GM18508 (cell line): ENCODE results near the gene CD3D.

Experiments used
- ATAC-seq: cut with Tn5 transposase; IDR thresholded peaks from one replicate; pipeline ENCODE4 v1.9.1; 2021; ENCODE audit warnings: moderate number of reproducible peaks; ENCODE audit not compliant: insufficient read depth, unreplicated experiment

CD3D gene

DNA sequence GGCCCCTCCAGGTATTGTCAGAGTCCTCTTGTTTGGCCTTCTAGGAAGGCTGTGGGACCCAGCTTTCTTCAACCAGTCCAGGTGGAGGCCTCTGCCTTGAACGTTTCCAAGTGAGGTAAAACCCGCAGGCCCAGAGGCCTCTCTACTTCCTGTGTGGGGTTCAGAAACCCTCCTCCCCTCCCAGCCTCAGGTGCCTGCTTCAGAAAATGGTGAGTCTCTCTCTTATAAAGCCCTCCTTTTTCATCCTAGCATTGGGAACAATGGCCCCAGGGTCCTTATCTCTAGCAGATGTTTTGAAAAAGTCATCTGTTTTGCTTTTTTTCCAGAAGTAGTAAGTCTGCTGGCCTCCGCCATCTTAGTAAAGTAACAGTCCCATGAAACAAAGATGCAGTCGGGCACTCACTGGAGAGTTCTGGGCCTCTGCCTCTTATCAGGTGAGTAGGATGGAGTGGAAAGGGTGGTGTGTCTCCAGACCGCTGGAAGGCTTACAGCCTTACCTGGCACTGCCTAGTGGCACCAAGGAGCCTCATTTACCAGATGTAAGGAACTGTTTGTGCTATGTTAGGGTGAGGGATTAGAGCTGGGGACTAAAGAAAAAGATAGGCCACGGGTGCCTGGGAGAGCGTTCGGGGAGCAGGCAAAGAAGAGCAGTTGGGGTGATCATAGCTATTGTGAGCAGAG, 37.8 kb downstream of the CD3D start, which contains the start of gene CD3E:
Gene CD3E (plus strand): TSS at position 163 of the 681 bp plus-strand sequence. CDS start 223 bp downstream, at position 386.
- no peak for ATAC-seq

DNA sequence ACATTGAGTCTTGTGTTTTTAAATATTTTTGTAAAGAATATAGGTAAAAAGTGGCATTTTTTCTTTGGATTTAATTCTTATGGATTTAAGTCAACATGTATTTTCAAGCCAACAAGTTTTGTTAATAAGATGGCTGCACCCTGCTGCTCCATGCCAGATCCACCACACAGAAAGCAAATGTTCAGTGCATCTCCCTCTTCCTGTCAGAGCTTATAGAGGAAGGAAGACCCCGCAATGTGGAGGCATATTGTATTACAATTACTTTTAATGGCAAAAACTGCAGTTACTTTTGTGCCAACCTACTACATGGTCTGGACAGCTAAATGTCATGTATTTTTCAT, 38.3 kb downstream of the CD3D start:
- no peak for ATAC-seq

DNA sequence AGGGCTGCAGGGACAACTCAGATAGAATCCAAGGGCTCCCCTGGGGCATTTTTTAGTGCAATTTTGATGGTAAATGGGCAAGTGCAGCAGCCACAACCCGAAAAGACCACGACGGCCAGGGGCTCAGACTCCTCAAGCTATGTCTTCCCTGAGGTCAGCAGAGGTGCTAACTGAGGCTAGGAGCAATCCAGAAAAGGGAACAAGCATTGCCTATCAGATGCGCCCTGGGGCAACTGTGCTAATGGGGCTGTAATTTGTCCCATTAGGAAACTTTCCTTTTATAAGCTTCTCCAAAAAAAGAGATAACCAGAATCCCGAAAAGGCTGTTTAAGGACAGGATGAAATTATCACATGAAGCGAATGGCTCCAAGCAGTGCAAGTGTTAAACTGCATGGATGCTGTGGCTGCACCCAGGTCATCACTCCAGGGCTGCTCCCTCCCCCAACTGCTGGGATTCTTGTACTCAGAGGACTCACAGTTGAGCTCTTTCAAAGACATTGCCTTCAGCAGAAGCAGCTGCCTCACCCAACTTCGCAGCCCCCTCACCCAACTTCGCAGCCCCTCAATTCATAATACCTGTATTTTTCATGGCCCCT, 40.8 kb downstream of the CD3D start:
- no peak for ATAC-seq

DNA sequence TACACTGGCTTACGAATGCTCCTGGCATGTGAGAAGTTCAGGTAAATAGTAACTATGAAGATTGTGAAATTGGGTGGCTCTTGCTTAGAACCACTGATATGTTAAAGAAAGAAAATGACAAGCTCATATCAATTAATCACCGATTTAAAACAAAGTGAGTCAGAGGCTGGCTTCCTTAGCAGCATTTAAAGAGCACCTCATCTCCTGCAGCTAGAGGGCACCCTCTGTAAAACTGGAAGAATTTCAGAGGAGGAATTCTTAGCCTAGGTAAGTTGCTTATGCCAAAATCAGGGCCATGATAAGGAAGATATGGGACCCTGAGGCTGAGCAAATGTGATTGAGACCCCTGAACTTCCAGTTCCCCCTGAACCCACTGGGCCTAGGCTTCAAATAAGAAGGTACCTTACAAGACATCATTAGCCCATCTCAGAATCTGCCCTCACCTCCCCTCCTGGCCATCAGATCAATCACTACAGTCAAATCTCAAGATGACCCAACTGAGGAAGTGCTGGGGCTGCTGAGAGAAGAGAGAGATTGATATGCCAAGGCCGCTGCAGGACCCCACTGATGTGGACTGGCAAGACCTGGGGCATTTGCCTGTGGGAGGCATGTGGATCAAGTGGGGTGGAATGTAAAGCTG, 46.6 kb downstream of the CD3D start:
- no peak for ATAC-seq

DNA sequence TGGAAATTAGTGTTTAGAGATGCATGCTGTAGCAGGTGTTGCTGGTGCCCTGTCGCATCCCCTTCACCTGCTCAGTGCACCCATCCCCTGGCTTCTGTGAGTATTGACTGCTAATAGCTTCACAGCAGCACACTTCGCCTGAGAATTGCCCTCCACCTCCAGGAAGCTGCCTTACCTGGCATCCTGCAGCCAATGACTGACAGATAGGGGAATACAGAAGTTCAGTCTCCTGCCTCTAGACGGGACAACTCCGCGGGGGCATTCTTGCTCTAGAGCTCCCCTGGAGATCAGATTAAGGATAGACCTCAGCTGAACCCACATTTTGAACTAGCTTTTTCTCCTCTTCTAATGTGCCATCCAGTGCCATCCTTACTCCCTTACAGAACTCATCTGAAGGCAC, 47.3 kb downstream of the CD3D start:
- ATAC-seq, result no peak

DNA sequence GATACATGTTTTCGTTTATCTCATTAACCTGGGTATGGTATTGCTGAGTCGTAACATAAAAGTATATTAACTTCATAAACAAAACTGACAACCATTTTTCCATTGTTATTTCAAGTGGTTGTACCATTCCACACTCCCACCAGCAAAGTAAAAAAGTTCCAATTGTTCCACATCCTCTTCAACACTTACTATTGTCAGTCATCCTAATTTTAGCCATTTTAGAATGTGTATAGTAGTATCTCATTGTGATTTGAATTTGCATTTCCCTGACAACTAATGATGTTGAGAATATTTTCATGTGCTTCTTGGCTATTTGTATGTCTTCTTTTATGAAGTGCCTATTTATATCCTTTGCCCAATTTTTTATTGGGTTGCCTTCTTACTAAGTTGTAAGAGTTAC, 48.5 kb downstream of the CD3D start:
- ATAC-seq, result no peak

DNA sequence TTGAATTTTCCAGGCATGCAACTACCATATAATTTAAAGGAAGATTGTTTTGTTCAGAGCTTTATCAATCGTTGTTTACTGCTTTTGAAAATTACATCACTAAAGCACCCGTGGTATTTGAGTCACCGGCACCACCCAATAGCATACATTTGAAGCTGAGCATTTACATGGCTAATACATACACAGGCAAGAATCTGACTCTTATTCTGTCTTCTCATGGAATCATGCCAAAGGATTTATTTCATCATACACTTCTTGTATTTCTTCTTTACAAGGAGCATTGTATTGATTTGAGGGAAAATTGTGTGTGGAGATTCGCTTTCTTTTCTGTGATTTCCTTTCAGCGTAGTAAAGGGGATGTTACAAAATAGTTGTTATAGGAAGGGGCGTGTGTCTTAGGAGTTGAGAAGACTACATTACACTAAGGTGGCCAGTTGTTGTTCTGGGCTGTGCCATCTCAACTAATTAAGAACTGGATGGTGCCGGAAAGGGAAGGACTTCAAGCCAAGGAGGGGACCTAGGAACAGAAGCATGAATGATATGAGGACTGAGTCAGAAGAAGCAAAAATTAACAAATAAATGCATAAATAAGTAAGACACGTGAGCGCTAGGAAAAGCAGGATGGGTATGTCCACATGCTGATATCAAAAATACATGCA, 50.9 kb downstream of the CD3D start:
- no peak for ATAC-seq

DNA sequence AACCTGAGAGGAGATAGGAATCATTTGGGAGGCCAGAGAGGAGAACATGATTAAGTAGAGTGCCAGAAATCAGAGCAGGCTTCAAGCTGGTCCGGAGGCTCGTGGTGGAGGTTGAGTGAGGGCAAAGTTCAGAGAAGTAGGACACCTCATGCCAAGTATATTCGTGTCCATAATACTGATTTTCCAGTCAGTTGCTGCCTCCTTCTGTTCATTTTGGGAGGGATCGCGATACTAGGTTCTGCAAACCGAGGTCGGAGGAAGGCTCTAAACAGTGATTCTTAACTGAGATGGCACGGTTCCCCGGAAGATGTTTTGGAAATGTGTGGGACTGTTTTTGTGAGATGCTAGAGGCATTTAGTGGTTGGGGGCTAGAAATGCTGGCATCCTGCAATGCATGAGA, 51.6 kb downstream of the CD3D start:
- ATAC-seq, result no peak

DNA sequence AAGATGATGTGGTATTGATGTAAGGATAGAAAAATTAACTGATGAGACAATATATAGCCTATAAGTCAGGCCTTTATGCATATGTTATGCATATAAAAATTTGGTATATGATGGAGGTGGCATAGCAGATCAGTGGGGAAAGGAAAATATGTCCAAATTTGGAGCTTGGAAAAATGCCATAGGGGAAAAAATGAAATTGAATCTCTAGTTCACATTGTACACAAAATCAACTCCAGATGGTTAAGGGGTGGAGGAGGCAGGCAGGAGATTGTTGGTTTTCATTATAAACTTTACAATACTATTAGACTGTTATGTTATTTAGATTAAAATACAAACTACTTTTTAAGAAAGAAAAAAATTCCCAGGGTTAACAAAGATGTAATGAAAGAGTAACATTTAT, 53.1 kb downstream of the CD3D start:
- no peak for ATAC-seq
